ENCODE measurements around the gene CDH23. TPM values are rescaled to one million over a fixed set of nuclear protein-coding genes. Genes with fewer than 3 reads are reported as not detected.
A peak's percentile ranks its signal among the peaks of the same experiment; 100 is the strongest.

CDH23 gene
- total RNA-seq, 1 experiment from 2014 or later = 2.9 TPM

- TF ChIP-seq PRDM15 (CRISPR knock-in tag; IDR thresholded peaks at IDR 0.05) (no peak), JUN (CRISPR knock-in tag; IDR thresholded peaks at IDR 0.05) (no peak), CREB1 (CRISPR knock-in tag; IDR thresholded peaks at IDR 0.05) (no peak), CBFB (CRISPR knock-in tag; IDR thresholded peaks at IDR 0.05; ENCODE audit: low read depth) (no peak), ZSCAN18 (CRISPR knock-in tag; IDR thresholded peaks at IDR 0.05) (no peak), RELA (CRISPR knock-in tag; IDR thresholded peaks at IDR 0.05; ENCODE audit: borderline replicate concordance) (no peak), CTCF (IDR thresholded peaks at IDR 0.05) (peak; percentile 96), ETV6 (CRISPR knock-in tag; IDR thresholded peaks at IDR 0.05) (no peak), HMGA2 (CRISPR knock-in tag; IDR thresholded peaks at IDR 0.05) (no peak), ZNF532 (CRISPR knock-in tag; IDR thresholded peaks at IDR 0.05; ENCODE audit: borderline replicate concordance) (no peak), TP53 (CRISPR knock-in tag; IDR thresholded peaks at IDR 0.05) (no peak), ATF2 (CRISPR knock-in tag; IDR thresholded peaks at IDR 0.05; ENCODE audit: borderline replicate concordance, low read depth) (no peak), MYBL2 (CRISPR knock-in tag; IDR thresholded peaks at IDR 0.05) (no peak), STAT6 (CRISPR knock-in tag; conservative IDR thresholded peaks at IDR 0.05; ENCODE audit: low read depth) (no peak), ZNF512 (CRISPR knock-in tag; IDR thresholded peaks at IDR 0.05; ENCODE audit: borderline replicate concordance) (no peak), TEAD1 (CRISPR knock-in tag; IDR thresholded peaks at IDR 0.05) (0 out of 2 replicates have a peak, but pooled peaks have one; percentile 29)
Measured at GRCh38 chr10:71383972-71384687, 12.6 kb upstream of the CDH23 start (continued).

Data from WTC11 (cell line).